HepG2 (cell line): ENCODE measurements around the gene CHST4. TPM values are rescaled to one million over a fixed set of nuclear protein-coding genes. Genes with fewer than 3 reads are reported as not detected.

Source experiments
- DPF2 ChIP-seq: sonication (generic); formaldehyde crosslinking; IDR thresholded peaks from 2 replicates; pipeline ENCODE4 v1.4.0; 2020; ENCODE audit warnings: mild to moderate bottlenecking, low read depth, missing genetic modification reagents, borderline replicate concordance
- EEA1 ChIP-seq: sonication (generic); formaldehyde crosslinking; IDR thresholded peaks from 2 replicates; pipeline ENCODE4 v1.5.1; 2020; ENCODE audit warnings: mild to moderate bottlenecking, missing genetic modification reagents, borderline replicate concordance
- FOXA3 ChIP-seq: IDR thresholded peaks from 2 replicates; pipeline ENCODE4 v1.6.1; 2016; ENCODE audit warnings: missing genetic modification reagents, missing compliant biosample characterization
- MXD4 ChIP-seq: IDR thresholded peaks from 2 replicates; pipeline ENCODE4 v1.6.1; 2016; ENCODE audit warnings: mild to moderate bottlenecking, missing biosample characterization, missing genetic modification reagents
- RARA ChIP-seq: IDR thresholded peaks from 2 replicates; pipeline ENCODE4 v1.6.1; 2016; ENCODE audit warnings: missing genetic modification reagents, missing compliant biosample characterization
- RFX1 ChIP-seq: fragments of 450-650 bp; IDR thresholded peaks from 2 replicates; pipeline ENCODE4 v1.6.1; 2017
- RXRB ChIP-seq: IDR thresholded peaks from 2 replicates; pipeline ENCODE4 v1.6.1; 2016; ENCODE audit warnings: borderline replicate concordance, missing genetic modification reagents, missing compliant biosample characterization
- SMC3 ChIP-seq: IDR thresholded peaks from 2 replicates; pipeline ENCODE4 v1.6.1; 2011; ENCODE audit warnings: low read length, improper control_type of control experiment
- SOX6 ChIP-seq, 2 experiments: fragments of 450-650 bp in 1 of 2; sonication (generic) in 1 of 2; formaldehyde crosslinking in 1 of 2; IDR thresholded peaks; 2 replicates each; pipeline versions ENCODE4 v1.4.0 to v1.6.1; 2017 to 2020; ENCODE audit warnings: antibody characterized with exemption in 1 of 2, mild to moderate bottlenecking in 1 of 2, missing genetic modification reagents in 1 of 2
- TBP ChIP-seq: sonication (generic); formaldehyde crosslinking; IDR thresholded peaks from 2 replicates; pipeline ENCODE4 v1.5.0; 2020; ENCODE audit warnings: missing genetic modification reagents
- ZMYM3 ChIP-seq: sonication (generic); formaldehyde crosslinking; IDR thresholded peaks from 2 replicates; pipeline ENCODE4 v1.5.1; 2020; ENCODE audit warnings: mild to moderate bottlenecking, missing genetic modification reagents
- ZNF225 ChIP-seq: sonication (generic); formaldehyde crosslinking; IDR thresholded peaks from 2 replicates; pipeline ENCODE4 v1.4.0; 2020; ENCODE audit warnings: mild to moderate bottlenecking, missing genetic modification reagents
- ZNF720 ChIP-seq: sonication (generic); formaldehyde crosslinking; IDR thresholded peaks from 2 replicates; pipeline ENCODE4 v1.4.0; 2020; ENCODE audit warnings: missing genetic modification reagents
- polyA plus RNA-seq, 8 experiments: library from polyadenylated mRNA; depleted of rRNA in 3 of 8; stranded (reverse) in 7 of 8; unstranded in 1 of 8; fragments of >200 nt; fragmentation: Illumina TruSeq in 4 of 8; extraction: Trizol in 4 of 8; gene quantifications; 2 replicates each; pipeline versions ENCODE4 v1.2.1 to v1.2.3, GENCODE V29; 2011 to 2016; ENCODE audit warnings: low read depth in 4 of 8, missing spikeins in 1 of 8, mixed read lengths in 1 of 8; ENCODE audit not compliant: insufficient read depth in 1 of 8
- total RNA-seq, 5 experiments: library from RNA; depleted of rRNA; stranded (reverse); fragments of >200 nt; fragmentation: Illumina TruSeq; extraction: Trizol; gene quantifications; 2 replicates each; pipeline ENCODE4 v1.2.3, GENCODE V29; 2016; ENCODE audit warnings: low read depth in 1 of 5
- TF ChIP-seq, protein P1 (sequence below): sonication (generic); formaldehyde crosslinking; IDR thresholded peaks from 2 replicates; pipeline ENCODE4 v1.5.0; 2020; ENCODE audit warnings: mild to moderate bottlenecking, missing genetic modification reagents, borderline replicate concordance
- TF ChIP-seq, protein P2 (sequence below): sonication (generic); formaldehyde crosslinking; IDR thresholded peaks from 2 replicates; pipeline ENCODE4 v1.8.1; 2022; ENCODE audit warnings: mild to moderate bottlenecking, missing genetic modification reagents
- TF ChIP-seq, protein P3 (sequence below): sonication (generic); formaldehyde crosslinking; conservative IDR thresholded peaks from 2 replicates; pipeline ENCODE4 v1.4.0; 2020; ENCODE audit warnings: mild to moderate bottlenecking, missing genetic modification reagents, moderate library complexity
- TF ChIP-seq, protein P4 (sequence below): IDR thresholded peaks from 2 replicates; pipeline ENCODE4 v1.6.1; 2018; ENCODE audit warnings: missing genetic modification reagents, mild to moderate bottlenecking, missing compliant biosample characterization
- TF ChIP-seq, protein P5 (sequence below): sonication (generic); formaldehyde crosslinking; IDR thresholded peaks from 2 replicates; pipeline ENCODE4 v1.8.0; 2022; ENCODE audit warnings: mild to moderate bottlenecking, missing genetic modification reagents, moderate library complexity
- TF ChIP-seq, protein P6 (sequence below): sonication (generic); formaldehyde crosslinking; IDR thresholded peaks from 2 replicates; pipeline ENCODE4 v1.8.0; 2022; ENCODE audit warnings: missing genetic modification reagents, low read depth, mild to moderate bottlenecking, borderline replicate concordance

CHST4 gene
- total and polyA plus RNA-seq, 2 of the 13 experiments (the other 11 are each of a cell fraction or from before 2014, with no cell fraction given): not detected

DNA sequence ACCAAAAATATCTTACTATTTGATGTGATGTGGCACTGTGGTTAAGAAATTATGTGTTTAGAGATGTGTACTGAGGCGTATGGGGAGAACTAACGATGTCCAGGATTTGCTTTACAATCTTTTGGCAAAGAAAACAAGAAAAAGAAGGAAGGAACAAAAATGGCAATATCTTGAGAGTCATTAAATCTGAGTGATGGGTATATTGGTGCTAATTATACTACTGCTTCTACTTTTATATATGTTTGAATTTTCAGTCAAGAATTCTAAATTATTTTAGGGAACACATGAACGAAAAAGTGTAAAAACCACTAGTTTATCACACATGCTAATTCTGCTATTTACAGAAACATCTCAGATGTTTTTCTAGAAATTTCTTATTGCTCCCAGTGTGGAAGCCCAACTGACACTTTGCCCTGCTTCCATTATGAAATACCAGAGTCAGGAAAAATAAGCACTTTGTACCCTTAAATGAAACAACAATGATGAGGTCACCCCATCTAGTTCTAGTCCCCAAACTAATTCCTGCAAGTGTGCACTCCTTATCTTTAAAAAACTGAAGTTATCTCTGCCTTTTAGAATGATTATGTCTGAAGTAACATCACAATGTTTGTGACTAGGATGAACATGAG lies 31.8 kb downstream of the CHST4 start (continued):
- TF ChIP-seq, protein P1, sequence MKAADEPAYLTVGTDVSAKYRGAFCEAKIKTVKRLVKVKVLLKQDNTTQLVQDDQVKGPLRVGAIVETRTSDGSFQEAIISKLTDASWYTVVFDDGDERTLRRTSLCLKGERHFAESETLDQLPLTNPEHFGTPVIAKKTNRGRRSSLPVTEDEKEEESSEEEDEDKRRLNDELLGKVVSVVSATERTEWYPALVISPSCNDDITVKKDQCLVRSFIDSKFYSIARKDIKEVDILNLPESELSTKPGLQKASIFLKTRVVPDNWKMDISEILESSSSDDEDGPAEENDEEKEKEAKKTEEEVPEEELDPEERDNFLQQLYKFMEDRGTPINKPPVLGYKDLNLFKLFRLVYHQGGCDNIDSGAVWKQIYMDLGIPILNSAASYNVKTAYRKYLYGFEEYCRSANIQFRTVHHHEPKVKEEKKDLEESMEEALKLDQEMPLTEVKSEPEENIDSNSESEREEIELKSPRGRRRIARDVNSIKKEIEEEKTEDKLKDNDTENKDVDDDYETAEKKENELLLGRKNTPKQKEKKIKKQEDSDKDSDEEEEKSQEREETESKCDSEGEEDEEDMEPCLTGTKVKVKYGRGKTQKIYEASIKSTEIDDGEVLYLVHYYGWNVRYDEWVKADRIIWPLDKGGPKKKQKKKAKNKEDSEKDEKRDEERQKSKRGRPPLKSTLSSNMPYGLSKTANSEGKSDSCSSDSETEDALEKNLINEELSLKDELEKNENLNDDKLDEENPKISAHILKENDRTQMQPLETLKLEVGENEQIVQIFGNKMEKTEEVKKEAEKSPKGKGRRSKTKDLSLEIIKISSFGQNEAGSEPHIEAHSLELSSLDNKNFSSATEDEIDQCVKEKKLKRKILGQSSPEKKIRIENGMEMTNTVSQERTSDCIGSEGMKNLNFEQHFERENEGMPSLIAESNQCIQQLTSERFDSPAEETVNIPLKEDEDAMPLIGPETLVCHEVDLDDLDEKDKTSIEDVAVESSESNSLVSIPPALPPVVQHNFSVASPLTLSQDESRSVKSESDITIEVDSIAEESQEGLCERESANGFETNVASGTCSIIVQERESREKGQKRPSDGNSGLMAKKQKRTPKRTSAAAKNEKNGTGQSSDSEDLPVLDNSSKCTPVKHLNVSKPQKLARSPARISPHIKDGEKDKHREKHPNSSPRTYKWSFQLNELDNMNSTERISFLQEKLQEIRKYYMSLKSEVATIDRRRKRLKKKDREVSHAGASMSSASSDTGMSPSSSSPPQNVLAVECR (CRISPR knock-in tag): no peak
- no peak for TF ChIP-seq TBP
- TF ChIP-seq MXD4 (CRISPR knock-in tag): no peak
- TF ChIP-seq, protein P2, sequence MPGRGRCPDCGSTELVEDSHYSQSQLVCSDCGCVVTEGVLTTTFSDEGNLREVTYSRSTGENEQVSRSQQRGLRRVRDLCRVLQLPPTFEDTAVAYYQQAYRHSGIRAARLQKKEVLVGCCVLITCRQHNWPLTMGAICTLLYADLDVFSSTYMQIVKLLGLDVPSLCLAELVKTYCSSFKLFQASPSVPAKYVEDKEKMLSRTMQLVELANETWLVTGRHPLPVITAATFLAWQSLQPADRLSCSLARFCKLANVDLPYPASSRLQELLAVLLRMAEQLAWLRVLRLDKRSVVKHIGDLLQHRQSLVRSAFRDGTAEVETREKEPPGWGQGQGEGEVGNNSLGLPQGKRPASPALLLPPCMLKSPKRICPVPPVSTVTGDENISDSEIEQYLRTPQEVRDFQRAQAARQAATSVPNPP (CRISPR knock-in tag): no peak
- peak; percentile 40 for TF ChIP-seq FOXA3 (CRISPR knock-in tag)
- no peak for TF ChIP-seq ZNF720 (CRISPR knock-in tag)
- TF ChIP-seq RARA (CRISPR knock-in tag): peak; percentile 46; the same call in 1 of the 2 replicates
- TF ChIP-seq, protein P3, sequence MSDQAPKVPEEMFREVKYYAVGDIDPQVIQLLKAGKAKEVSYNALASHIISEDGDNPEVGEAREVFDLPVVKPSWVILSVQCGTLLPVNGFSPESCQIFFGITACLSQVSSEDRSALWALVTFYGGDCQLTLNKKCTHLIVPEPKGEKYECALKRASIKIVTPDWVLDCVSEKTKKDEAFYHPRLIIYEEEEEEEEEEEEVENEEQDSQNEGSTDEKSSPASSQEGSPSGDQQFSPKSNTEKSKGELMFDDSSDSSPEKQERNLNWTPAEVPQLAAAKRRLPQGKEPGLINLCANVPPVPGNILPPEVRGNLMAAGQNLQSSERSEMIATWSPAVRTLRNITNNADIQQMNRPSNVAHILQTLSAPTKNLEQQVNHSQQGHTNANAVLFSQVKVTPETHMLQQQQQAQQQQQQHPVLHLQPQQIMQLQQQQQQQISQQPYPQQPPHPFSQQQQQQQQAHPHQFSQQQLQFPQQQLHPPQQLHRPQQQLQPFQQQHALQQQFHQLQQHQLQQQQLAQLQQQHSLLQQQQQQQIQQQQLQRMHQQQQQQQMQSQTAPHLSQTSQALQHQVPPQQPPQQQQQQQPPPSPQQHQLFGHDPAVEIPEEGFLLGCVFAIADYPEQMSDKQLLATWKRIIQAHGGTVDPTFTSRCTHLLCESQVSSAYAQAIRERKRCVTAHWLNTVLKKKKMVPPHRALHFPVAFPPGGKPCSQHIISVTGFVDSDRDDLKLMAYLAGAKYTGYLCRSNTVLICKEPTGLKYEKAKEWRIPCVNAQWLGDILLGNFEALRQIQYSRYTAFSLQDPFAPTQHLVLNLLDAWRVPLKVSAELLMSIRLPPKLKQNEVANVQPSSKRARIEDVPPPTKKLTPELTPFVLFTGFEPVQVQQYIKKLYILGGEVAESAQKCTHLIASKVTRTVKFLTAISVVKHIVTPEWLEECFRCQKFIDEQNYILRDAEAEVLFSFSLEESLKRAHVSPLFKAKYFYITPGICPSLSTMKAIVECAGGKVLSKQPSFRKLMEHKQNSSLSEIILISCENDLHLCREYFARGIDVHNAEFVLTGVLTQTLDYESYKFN (CRISPR knock-in tag): peak; percentile 72
- TF ChIP-seq, protein P4, sequence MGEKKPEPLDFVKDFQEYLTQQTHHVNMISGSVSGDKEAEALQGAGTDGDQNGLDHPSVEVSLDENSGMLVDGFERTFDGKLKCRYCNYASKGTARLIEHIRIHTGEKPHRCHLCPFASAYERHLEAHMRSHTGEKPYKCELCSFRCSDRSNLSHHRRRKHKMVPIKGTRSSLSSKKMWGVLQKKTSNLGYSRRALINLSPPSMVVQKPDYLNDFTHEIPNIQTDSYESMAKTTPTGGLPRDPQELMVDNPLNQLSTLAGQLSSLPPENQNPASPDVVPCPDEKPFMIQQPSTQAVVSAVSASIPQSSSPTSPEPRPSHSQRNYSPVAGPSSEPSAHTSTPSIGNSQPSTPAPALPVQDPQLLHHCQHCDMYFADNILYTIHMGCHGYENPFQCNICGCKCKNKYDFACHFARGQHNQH (CRISPR knock-in tag): no peak
- no peak for TF ChIP-seq ZMYM3 (CRISPR knock-in tag)
- peak; percentile 38; the same call in 1 of the 2 replicates for TF ChIP-seq RXRB (CRISPR knock-in tag)
- no peak for TF ChIP-seq ZNF225 (CRISPR knock-in tag)
- TF ChIP-seq EEA1 (CRISPR knock-in tag): no peak
- no peak for TF ChIP-seq RFX1
- TF ChIP-seq DPF2: no peak
- TF ChIP-seq, protein P5, sequence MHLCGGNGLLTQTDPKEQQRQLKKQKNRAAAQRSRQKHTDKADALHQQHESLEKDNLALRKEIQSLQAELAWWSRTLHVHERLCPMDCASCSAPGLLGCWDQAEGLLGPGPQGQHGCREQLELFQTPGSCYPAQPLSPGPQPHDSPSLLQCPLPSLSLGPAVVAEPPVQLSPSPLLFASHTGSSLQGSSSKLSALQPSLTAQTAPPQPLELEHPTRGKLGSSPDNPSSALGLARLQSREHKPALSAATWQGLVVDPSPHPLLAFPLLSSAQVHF: no peak
- TF ChIP-seq SMC3: no peak
- TF ChIP-seq, protein P6, sequence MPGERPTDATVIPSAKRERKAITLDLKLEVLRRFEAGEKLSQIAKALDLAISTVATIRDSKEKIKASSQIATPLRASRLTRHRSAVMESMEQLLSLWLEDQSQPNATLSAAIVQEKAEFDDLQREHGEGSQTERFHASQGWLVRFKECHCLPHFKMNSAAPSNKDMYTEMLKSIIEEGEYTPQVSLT: no peak
- TF ChIP-seq SOX6 (IDR thresholded peaks at IDR 0.05): no peak
- no peak; the same call in 1 of the 2 replicates for TF ChIP-seq SOX6 (CRISPR knock-in tag; IDR thresholded peaks at IDR 0.05)
